B cell (primary cell): ENCODE data around the gene DPP10.

Source experiments
- CTCF ChIP-seq: fragments of 200-600 bp; IDR thresholded peaks from one replicate; pipeline ENCODE4 v1.8.0; 2022; ENCODE audit warnings: antibody characterized with exemption, mild to moderate bottlenecking
- EZH2 ChIP-seq: IDR thresholded peaks from 2 replicates; pipeline ENCODE4 v1.6.1; 2012; ENCODE audit warnings: borderline replicate concordance, low read depth, mild to moderate bottlenecking, moderate library complexity, low read length; ENCODE audit not compliant: insufficient read depth, poor library complexity, severe bottlenecking

- TF ChIP-seq CTCF, result no peak
- TF ChIP-seq EZH2, result no peak
These were observed 1249.0 kb downstream of the DPP10 start for GRCh38 chr2:115691409-115691808.
